Fibroblast of skin of right biceps (primary cell): Measurements from ENCODE around the gene TNNC1.

ENCODE experiments used
- DNase-seq: peaks from one replicate; pipeline ENCODE4 v3.0.0-alpha.2; 2013

TNNC1 gene

DNA sequence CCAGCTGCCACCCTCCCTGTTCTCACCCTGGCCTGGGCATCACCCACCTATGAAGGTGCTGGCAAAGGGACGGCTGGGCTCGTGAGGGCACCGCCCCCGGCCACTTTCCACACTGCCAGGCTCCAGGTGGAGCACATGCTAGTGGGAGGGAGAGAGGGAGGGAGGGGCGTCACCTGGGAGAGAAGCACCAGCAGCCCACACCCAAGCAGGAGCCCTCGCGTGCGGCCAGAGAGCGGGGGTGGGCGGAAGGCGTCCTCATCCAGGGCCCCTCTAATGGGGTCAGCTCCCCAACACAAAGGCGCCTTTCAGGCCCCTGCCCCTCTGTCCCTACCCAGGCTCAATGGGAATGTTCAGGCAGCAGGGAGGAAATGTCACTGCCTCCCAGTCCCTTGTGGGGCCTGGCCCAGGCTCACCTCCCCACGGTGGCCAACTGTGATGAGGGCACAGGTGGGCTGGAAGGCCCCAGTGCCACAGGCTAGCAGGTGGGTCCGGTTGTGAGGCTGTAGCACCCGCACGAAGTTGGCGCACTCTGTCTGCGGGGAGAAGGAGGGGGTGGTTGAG, 12.0 kb downstream of the TNNC1 start:
- no peak for DNase-seq

DNA sequence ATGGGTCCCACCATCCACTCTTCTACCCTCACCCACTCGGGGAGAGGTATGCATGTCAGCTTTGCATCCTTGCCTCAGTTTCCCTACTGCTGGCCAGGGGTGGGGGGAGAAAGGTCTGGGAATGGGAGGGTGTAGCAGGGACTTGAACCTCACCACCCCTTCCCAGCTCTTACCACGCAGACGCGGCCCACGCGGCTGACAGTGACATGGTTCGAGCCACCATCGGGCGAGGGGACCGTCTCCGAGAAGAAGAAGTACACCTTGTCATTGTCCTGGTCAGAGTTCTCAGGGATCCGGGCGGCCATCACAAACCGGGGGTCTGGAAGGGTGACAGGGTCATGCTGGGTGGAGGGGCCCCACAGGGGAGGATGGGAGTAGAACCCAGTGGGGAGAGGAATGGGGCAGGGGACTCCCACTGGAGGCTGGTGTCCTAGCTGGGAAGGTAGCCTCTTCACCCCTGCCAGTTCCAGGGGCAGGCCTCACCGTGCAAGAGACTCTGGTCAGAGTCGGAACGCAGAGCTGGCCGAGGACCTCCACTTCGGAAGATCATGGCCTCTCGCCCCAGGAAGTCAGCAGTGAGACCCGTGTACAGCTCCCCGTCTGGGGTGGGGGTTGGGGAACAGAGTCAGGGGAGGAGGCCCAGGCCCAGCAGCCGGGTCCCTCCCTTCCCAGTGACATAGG, 12.6 kb downstream of the TNNC1 start:
- DNase-seq = no peak

DNA sequence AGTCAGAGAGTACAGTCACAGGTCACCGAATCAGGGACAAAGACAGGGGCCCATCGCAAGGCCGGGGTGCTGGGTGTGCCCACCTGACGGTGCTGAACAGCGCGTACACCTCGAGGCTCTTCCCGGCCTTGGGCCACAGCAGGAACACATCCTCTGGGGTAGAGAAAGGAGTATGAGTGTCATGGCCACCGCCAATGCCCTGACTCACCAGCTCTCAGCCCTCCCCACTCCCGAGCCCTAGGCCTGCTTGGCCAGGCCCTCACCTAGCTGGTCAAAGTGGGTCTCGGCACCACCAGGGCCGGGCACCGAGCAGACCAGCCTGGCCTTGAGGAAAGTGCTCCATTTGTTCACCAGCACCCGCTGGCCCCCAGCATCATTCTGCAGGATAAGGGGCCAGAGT, 13.2 kb downstream of the TNNC1 start:
- no peak for DNase-seq

DNA sequence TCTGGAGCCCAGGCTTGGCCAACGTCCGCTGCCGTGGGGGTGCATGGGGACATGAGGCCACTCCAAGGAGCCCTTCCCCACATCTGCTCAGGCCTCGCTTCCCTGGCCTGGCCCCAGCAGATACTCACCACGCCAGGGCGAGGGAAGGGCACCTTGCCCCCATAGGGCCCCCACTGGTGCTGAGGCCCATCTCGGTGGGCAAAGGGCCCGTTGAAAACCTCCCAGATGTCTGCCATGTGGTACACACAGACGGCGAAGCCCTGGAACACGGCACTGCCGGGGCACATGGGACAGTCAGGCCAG, 13.6 kb downstream of the TNNC1 start:
- no peak for DNase-seq

DNA sequence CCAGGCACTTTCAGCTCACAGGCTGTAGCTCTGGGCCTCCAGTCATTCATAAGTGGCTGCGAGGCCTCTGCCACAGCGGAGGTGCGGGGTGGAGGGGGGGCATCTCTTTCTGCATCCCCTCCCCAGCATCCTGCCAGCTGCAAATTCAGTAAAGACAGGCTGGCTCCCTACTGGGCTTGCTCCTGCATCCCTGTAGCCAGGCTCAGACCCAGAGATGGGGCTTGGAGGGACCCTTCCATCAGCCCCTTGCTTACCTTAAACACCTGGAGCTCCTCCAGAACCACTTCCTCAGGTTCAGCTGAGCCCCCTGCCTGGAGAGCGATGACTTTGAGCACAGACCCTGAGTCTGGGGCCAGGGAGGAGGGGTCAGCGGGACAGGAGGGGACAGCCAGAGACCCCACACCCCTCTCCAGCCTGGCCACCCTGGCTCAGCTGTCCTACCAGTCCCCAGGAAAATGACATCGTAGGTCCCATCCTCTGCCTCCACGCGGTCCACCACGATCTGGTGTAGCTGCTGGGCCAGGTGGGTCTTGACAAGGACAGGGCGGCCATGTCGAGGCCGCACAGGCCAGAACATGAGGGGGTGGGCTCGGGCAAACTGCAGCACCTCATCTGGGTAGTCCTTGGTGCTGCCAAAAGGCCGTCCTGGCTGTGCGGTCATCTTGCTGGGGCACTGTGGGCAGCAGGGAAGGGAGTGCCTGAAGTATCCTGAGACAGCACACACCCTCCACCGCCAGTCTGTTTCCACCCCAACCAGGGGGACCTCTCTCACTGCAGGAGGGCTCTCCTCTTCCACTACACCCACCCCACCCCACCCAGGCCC, 14.2 kb downstream of the TNNC1 start:
- no peak for DNase-seq

DNA sequence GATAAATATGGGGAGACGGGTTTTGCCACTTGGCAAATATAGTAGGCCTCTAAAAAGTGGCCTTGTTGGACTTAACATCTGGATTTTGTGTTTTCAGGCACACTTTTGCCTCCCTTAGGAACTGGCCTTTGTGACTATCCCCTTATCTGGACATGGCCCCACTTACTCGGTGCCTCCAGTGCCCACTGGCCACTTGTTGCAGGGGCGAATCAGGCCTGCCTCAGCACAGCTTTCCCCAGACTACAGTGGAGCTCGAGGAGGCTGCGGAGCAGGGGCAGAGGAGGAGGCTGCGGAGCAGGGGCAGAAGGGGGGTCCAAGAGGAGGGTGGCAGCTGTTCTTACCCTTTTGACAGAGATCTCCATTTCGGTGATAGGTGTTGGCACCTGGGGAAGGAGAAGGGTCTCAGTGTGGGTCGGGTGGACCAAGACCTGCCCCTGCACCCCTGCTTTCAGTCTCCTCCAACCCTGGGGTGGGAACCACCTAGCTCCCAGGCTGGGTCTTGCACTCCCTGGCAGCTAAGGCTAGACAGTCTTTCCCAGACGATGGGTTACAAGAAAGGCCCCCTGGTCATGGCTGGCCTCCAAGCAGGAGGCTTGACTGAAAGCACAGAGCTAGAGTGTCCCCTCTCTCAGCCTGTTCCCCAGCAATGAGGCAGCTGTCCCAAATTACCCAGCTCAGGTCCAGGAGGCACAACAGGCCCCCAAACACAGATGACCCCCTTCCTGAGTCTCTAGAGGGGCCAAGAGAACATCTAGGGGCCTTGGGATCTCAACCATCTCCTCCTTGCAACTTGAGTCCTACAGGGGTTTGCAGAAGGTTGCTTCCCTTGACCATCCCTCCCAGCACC, 15.0 kb downstream of the TNNC1 start:
- no peak for DNase-seq

DNA sequence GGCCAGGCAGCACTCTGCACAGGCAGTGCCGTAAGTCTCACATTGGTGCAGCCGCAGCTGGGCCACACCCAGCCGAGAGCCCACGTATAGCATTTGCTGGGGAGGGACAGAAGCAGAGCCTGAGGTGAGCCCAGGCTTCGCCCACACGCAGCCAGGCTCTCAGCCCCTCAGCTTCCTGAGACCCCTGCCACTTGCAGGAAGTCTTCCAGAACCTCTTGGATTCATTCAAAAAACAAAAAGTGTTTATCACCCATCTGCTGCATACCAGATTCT, 15.8 kb downstream of the TNNC1 start:
- DNase-seq = no peak

DNA sequence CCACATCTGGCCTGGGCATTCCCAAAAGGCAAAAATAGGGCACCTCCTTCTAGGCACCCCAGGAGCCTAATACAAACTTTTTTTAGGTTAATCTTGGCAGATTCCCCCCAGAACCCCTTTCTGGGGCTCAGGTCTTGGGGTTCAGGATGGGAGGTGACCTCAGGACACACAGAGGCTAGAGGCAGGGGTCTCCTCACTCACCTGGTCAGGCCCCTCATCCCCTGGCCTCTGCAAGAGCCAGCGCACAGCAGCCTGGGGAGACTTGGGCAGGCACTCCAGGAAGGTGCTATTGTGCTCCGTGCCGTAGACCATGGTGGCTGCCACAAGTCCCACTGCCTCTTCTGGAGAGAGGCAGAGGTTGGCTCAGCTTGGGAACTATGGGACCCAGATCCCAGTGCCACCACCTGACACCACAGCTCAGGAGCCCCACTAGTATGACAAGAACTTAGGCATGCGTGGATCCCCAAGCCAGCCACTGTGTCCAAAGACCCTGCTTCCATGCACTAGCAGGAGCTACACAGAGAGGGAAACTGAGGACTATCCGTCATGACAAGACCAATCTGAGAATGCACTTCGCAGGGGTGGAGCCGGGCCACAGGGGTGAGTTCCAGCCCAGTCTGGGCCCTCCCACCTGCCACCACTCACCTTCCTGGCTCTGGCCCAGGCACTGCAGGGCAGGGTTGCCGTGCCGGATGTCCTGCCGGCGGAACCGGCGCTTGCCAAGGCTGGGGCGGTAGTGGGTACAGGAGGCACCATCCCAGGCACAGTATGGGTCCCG, 16.3 kb downstream of the TNNC1 start:
- DNase-seq = no peak

DNA sequence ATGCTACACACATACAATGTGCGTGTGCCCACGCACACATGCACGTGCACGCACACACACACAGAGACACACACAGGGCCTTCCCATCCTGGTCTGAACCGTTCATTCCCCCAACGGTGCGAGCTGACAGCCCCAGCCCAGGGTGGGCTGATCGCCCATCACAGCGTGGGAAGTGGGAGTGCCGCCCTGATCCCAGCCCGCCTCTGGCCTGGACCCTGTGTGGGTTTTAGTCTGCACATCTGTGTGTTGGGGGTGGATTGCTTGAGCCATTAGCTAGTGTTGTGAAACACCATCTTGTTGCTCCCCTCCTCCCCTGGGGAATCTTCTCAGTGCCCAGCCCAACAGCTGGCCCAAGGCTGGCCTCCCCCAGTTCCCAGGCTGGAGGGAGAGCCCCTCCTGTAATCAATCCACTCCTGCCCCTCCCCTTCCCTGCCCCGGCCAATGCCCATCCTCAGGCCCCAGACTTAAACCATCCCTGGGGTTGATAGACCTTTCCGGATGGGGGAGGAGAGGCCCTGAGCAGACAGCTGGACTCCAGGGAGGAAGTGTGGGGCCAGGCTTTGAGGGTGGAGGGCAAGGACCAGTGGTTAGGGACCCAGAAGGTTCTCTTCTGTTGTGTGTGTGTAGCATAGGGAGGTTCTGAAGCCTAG, 17.2 kb downstream of the TNNC1 start:
- DNase-seq = no peak

DNA sequence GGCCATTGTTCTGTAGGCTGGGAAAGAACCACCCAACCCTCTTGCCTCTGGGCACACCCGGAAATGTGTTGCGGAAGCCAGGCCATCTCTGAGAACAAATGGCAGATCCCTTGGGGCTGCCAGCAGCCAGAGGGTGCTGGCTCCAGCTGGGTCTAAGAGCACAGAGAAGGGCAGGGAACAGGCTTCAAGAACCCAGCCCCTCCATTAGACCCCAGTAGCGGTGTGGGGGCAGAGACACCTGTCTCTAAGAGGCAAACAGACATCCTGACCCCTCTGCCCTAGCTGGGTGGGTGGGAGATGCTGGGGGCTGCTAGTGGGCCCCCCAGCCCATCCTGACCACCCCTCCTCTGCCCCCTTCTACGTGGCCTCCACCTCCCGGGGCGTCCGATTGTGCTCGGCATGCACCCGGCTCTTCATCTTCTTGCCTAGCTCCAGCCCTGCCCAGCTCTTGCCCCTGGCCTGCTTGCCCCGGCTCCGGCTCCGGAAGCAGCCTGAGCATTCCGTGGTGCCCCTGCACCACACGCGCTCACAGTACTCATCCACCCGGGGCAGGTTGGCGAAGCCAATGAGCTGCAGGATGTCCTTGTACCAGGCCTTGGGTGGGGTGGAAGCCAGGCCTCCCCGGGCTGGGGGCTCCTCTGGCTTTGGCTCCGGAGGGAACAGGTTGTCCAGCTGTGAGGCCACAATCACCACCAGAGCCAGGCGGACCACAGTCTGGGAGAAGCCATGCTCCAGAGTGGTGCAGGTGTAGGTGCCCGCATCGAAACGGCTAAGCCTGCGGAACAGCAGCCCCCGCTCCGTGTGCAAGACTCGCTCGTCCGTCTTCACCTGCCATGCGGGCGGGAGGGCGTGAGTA, 18.4 kb downstream of the TNNC1 start:
- DNase-seq = no peak

DNA sequence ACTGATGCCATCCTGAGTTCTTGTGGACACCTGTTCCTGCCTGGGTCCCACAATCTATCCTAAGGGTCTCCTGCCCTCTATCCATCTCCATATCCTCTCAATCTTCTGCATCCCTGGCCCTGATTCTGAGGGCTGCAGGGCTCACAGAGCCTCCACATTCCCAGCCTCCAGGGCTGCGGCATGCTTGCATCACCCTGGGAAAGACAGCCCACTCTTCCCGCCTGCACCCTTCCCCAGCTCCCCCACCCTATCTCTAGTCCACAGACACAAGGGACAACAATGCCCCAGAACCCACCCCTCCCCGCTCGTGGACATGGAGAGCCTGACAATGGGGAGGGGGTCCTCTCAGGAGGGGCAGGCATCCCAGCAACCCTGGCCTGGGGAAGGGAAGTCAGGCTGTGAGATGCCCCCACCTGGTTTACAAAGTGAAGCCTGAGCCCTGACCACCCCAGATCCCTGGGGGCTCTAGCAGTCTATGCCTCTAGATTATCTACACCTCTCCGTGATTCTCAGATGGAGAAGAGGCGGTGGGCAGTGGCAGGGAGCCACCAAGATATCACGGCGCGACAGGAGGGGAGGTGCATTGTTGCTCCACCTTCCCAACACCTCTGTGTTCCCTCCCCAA, 19.2 kb downstream of the TNNC1 start:
- DNase-seq = no peak

DNA sequence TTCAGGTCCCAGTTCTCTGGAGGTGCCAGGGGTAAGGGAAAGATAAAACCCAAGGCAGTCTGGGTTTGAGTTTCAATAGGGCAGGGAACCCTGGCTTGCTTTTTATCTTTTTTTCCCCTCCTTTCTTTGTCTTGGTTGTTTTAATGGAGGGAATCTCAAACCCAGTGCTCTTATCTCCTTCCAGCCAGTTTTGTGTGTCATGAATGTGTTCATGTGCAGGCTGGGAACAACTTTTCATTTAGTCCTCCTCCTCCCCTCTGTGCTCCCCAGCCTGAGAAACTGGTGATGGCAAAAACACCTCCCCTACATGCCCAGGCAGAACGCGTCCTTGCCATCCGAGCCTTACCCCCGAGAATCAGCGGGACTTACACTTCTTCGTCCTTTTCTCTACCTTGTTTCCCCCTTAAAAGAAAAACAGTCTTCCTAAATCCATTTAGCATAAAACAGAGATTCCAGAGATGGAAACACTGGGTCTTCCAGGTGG, 19.8 kb downstream of the TNNC1 start:
- DNase-seq = no peak

DNA sequence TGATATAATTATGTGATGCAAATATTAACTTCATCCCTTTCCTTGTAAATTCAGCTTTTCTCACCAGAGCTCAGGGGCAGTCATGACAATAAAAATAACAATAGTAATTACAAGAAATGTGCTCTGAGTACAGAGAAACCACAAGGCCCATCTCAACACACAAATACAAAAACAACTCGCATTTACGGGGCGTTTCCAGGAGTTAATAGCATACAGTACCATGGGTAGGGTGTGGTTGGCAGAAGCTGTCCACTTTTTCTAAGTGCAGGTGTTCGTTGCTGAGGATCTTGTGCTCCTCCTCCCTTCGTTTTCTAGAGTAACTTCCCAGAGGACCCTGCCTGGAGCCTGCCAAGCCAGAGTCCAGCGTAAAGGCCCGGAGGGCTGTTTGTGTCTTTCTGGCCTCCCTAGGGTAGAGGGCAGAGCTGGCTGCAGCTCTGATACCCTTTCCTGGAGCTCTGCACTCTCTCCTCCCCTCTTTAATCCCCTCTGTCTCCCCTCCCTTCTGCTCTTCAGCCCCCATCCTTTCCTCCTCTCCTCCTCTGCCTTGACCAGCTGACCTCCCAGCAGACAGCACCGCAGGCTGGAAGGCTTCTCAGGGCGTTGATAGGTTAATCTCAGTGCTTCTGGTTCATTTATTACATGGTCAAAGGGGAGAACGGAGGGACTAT, 20.4 kb downstream of the TNNC1 start:
- DNase-seq = no peak

DNA sequence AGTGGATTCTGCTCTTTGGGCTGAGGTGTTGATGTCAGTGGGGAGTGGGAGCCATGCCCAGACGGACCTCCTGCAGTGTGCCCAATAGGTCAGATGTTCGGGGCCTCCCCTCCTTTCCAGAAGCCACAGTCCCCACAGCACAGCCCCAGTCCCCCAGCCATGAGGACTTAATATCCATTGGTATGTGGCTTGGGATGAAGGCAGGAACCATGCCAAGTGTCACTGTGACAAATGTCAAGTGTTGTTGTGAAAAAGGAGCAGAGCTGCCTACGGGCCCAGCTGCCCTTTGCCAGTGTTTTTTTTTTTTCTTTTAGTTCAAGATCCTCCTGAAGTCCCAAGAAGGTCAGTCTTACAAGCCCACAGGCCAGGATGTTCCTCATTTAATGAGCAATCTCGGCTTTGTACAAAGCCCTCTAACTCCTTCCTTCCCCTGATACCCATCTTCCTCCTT, 21.1 kb downstream of the TNNC1 start:
- DNase-seq = no peak

DNA sequence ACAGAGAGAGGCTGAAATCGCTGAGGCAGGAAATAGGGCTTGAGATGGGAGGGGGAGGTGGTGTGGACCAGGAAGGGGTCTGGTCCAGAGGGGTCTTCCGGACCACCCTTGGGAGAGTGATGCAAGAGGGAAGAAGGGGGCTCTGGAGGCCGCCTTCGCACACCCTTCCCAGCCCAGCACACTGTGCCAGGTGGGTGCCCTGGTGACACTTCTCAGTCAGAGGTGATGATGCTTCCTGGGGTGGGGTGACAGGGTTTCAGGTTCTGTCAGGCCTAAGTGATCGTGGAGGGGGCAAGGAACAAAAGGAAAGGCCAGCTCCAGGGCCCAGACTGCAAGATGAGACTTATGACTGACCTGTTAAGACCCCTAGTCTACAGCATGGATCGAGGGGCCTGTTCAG, 21.6 kb downstream of the TNNC1 start:
- DNase-seq = no peak

DNA sequence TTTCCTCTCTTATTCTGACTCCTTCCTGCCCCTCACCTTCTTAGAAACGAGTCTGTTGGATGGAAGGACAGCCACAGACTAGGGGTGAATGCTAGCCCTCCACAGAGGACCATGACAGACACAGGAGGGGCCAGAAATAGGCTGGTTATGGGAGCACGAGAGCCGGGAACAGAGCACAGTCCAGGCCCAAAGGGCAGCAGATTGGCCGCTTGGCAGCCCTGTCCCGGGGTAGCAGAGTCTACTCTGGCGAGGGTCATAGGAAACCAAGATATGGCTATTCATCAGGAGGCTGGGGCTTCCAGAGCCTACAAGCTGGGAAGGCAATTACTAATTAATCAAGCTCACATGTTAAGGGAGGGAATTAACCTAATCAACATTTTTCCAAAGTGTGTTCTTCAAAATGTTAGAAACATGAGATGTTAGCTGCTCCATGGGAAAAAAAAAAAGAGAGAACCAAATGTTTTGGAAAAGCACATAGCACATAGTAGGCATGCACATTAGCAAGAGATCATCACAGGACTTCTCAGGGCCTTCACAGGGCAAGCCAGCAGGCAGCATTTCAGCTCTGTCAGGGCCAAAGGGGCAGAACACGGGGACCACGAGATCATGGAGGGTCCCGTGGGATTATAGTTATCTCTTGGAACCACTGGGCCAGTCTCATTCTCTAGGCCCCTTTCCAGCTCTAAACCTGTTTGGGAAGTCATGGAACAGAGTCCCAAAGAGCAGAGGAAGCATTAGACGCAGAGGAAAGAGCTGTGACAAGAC, 22.2 kb downstream of the TNNC1 start:
- no peak for DNase-seq

DNA sequence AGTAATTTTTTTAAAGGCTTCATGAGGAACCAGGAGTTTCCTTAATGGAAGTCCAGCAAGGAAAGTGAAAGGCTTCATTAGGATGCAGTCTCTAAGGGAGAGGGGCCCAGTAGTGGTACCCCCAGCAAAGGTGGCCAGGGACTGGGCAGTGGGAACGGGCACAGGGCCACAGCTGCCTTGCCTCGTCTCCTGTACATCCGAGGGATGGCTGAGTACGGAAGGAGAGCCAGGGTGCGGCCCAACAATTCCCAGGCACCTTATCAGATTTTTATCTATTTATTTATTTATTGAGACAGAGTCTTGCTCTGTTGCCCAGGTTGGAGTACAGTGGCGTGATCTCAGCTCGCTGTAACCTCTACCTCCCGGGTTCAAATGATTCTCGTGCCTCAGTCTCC, 23.4 kb downstream of the TNNC1 start:
- DNase-seq = no peak

DNA sequence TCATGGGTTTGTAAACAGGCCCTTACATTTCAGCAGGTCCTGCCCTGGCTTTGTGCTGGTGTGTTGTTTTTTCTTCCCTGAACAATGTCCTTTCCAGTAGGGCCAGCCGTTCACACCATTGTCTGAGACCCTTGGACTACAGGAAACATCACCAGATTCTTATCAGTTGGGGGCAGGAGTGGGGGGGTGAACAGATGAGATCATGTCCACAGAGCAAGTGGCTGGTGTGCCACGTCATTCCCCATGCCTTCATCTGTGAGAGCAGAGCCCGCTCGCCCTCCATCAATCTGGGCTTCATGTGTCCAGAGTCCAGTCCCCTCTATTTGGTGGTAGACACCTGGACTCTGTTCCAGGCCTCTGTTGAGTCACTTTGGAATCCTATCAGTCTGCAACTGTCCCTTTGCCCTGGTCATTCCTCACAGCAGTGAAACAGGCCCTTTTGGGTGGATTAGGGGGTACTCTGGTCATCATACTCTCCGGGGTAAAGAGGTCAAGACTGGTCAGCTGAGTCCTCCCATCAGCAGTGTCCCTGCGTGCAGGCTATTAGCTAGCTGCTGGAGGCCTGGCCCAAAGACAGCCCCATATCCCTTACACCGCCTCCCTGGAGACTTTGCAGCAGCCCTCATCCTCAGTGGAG, 23.9 kb downstream of the TNNC1 start:
- no peak for DNase-seq

DNA sequence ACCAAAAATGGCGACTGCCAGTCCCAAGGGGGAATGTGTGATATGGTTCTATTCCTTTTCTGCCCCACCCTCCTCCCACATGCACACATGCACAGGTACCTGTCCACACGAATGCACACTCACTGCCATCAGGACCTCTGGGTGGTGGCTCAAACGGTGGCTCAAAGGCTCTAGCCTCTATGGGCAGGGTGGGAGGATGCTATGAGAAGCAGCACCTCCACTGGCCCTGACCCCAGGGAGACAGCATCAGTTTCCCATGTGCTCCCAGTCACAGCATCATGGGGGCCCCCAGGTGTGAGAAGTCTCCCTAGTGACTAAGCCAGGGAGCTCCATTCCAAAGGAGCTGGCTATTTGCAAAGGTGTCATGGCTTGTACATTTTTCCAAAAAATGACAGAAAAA, 24.8 kb downstream of the TNNC1 start:
- DNase-seq = no peak
